Ovary (tissue), 9 donors: ENCODE data around the gene TRUB1. TPM values are rescaled to one million over a fixed set of nuclear protein-coding genes. Genes with fewer than 3 reads are reported as not detected.
A peak's percentile ranks its signal among the peaks of the same experiment; 100 is the strongest.

Experiments
- DNase-seq, 5 donors: peaks; one replicate each; pipeline ENCODE4 v3.0.0-alpha.2; 2019 to 2020
- H3K27ac ChIP-seq, 2 donors: fragments of 200-600 bp; one replicate each; pipeline versions ENCODE4 v1.5.1 to v1.8.0; 2019 to 2022
- H3K27me3 ChIP-seq: fragments of 200-600 bp; one replicate; pipeline ENCODE4 v1.8.0; 2022
- H3K36me3 ChIP-seq: fragments of 200-600 bp; sonication (generic); one replicate; pipeline ENCODE4 v1.5.1; 2019
- H3K4me1 ChIP-seq: one replicate; pipeline ENCODE4 v1.8.1; 2013; ENCODE audit warnings: mild to moderate bottlenecking, moderate library complexity; ENCODE audit not compliant: insufficient read depth
- H3K4me3 ChIP-seq: fragments of 200-600 bp; sonication (generic); one replicate; pipeline ENCODE4 v1.5.1; 2017
- H3K9me3 ChIP-seq, 2 donors: fragments of 200-600 bp in 1 of 2; sonication (generic) in 1 of 2; one replicate each; pipeline versions ENCODE4 v1.5.1 to v1.8.1; 2013 to 2019; ENCODE audit warnings: mild to moderate bottlenecking in 1 of 2, moderate library complexity in 1 of 2
- CTCF ChIP-seq, 3 donors: fragments of 450-650 bp in 2 of 3; fragments of 200-600 bp in 1 of 3; IDR thresholded peaks; one replicate each; pipeline versions ENCODE4 v1.5.1 to v1.8.0; 2016 to 2022; ENCODE audit warnings: antibody characterized with exemption in 3 of 3, mild to moderate bottlenecking in 1 of 3
- EP300 ChIP-seq: sonication (generic); formaldehyde crosslinking; IDR thresholded peaks from one replicate; pipeline ENCODE4 v1.6.1; 2017; ENCODE audit warnings: antibody characterized with exemption
- POLR2A ChIP-seq: fragments of 450-650 bp; IDR thresholded peaks from one replicate; pipeline ENCODE4 v1.6.1; 2017; ENCODE audit warnings: antibody characterized with exemption, mild to moderate bottlenecking, moderate library complexity
- WGBS, 3 donors: extraction: QIAGEN DNeasy Blood & Tissue Kit in 1 of 3; methylation state at CpG; one replicate each; pipeline versions ENCODE4 v1.1.5 to v1.1.7; 2013 to 2017; 5-methylcytosine and 5-hydroxymethylcytosine counted together
- intact Hi-C, 4 donors: fragments of 100-400 bp; cut with DNase I; formaldehyde crosslinking; loops; one replicate each; pipeline versions ENCODE4 v1.11.0 to v1.15.1; 2022 to 2023
- polyA plus RNA-seq, 2 donors: library from polyadenylated mRNA; stranded (reverse); fragments of 200-250 nt in 1 of 2; fragments of 350-450 nt in 1 of 2; fragmentation: Illumina TruSeq in 1 of 2; extraction: RNeasy Lipid Tissue Mini Kit (QIAGEN cat#74804) in 1 of 2; gene quantifications; one replicate each; pipeline ENCODE4 v1.2.3, GENCODE V29; 2013 to 2014
- total RNA-seq, 7 donors: library from RNA; depleted of rRNA in 2 of 7; stranded (reverse); fragments of >200 nt in 2 of 7; fragmentation: NEBNext Ultra II Directional in 3 of 7; extraction: Animal tissue kit (Norgen Biotek cat#: 25700) in 3 of 7; gene quantifications; one replicate each; pipeline versions ENCODE4 v1.1.0 to v1.2.4, GENCODE V29; 2016 to 2023
- donor health status: DM: no; HTN: no; CAD: no; lungs with moderate emphysema.
- donor health status: DM: no; HTN: no; CAD: no.
- donor health status: Bipolar disorder and iron deficiency.
- donor health status: DM: yes; HTN: yes; CAD: no.
- donor health status: DM: no; HTN: no; CAD: no.
- donor health status: DM: yes; HTN: yes; CAD: no.

TRUB1 gene
- total and polyA plus RNA-seq, 9 donors: 9.6 to 36.1 (median 17.4) TPM

- Histone ChIP-seq H3K27ac (no peak overlapping the region), H3K4me1 (peaks cover 11% of the 10 kb centered on the region), H3K9me3 (no peaks in the 10 kb centered on the region), H3K4me3 (no peak overlapping the region), H3K36me3 (no peaks in the 10 kb centered on the region), H3K27me3 (no peaks in the 10 kb centered on the region)
- 68 to 94% (median 76%) methylated on average over 5 of the region's 5 CpGs for WGBS, 3 donors
- intact Hi-C loops: no loop called here
- no peak for TF ChIP-seq EP300
- TF ChIP-seq POLR2A: no peak
- no peak for TF ChIP-seq CTCF (IDR thresholded peaks at IDR 0.05)
- no peak for DNase-seq
Observed at GRCh38 chr10:114908896-114909295, 29.1 kb upstream of the TRUB1 start.

- WGBS, 3 donors: 60 to 70% (median 64%) methylated on average over 4 of the region's 4 CpGs
- peaks cover 11% of the 10 kb centered on the region for H3K4me1 ChIP-seq
- no peak overlapping the region for H3K4me3 ChIP-seq
- H3K27me3 ChIP-seq: no peaks in the 10 kb centered on the region
- no peaks in the 10 kb centered on the region for H3K9me3 ChIP-seq
- H3K36me3 ChIP-seq: no peaks in the 10 kb centered on the region
- no peak for DNase-seq
- peak overlapping the region in 1 of 2 donors; percentile 17 for H3K27ac ChIP-seq
- intact Hi-C loops: no loop called here
- TF ChIP-seq CTCF (IDR thresholded peaks at IDR 0.05) (no peak), EP300 (no peak), POLR2A (no peak)
Observed at GRCh38 chr10:114911052-114911711, 26.8 kb upstream of the TRUB1 start.

GRCh38 chr10:114911801-114912469 lies 26.1 kb upstream of the TRUB1 start:
- intact Hi-C loops: no loop called here
- no peaks in the 10 kb centered on the region for H3K27me3 ChIP-seq
- H3K27ac ChIP-seq: peak overlapping the region in 1 of 2 donors; percentile 17
- H3K4me3 ChIP-seq: no peak overlapping the region
- no peak for DNase-seq
- 20 to 37% (median 21%) methylated on average over 5 of the region's 5 CpGs for WGBS, 3 donors
- H3K36me3 ChIP-seq: no peaks in the 10 kb centered on the region
- peaks cover 11% of the 10 kb centered on the region for H3K4me1 ChIP-seq
- no peaks in the 10 kb centered on the region for H3K9me3 ChIP-seq
- TF ChIP-seq EP300 (no peak), POLR2A (no peak), CTCF (IDR thresholded peaks at IDR 0.05) (no peak)

GRCh38 chr10:114912470-114912859 lies 25.5 kb upstream of the TRUB1 start:
- no peaks in the 10 kb centered on the region for H3K36me3 ChIP-seq
- TF ChIP-seq CTCF (IDR thresholded peaks at IDR 0.05): no peak
- TF ChIP-seq POLR2A: no peak
- TF ChIP-seq EP300: no peak
- no peak overlapping the region for H3K4me3 ChIP-seq
- peaks cover 11% of the 10 kb centered on the region for H3K4me1 ChIP-seq
- no peak overlapping the region for H3K27ac ChIP-seq
- no peaks in the 10 kb centered on the region for H3K27me3 ChIP-seq
- H3K9me3 ChIP-seq: no peaks in the 10 kb centered on the region
- intact Hi-C loops: no loop called here
- DNase-seq: no peak
- WGBS, 3 donors: 50 to 59% (median 51%) methylated on average over 2 of the region's 2 CpGs
